Left renal cortex interstitium (tissue), 4 donors: ENCODE measurements around the gene ARMC12. TPM values are rescaled to one million over a fixed set of nuclear protein-coding genes. Genes with fewer than 3 reads are reported as not detected.
"Not testable (repeated sequence)": the region's sequence is repeated elsewhere in the genome, so short reads cannot be mapped to it uniquely, and the experiment has no call there.

ENCODE experiments used
- DNase-seq, 4 donors: peaks; one replicate each; pipeline ENCODE4 v3.0.0-alpha.2; 2013; ENCODE audit warnings: low read depth in 4 of 4, low spot score in 2 of 4, missing footprints in 1 of 4
- polyA plus RNA-seq, 4 donors: library from polyadenylated mRNA; unstranded; fragments of 120-200 nt; gene quantifications; one replicate each; pipeline ENCODE4 v1.2.1, GENCODE V29; 2013; ENCODE audit not compliant: insufficient read length in 4 of 4

The ARMC12 gene
- polyA plus RNA-seq, 4 donors, result 0.56 to 1.7 (median 1.1) TPM

DNA sequence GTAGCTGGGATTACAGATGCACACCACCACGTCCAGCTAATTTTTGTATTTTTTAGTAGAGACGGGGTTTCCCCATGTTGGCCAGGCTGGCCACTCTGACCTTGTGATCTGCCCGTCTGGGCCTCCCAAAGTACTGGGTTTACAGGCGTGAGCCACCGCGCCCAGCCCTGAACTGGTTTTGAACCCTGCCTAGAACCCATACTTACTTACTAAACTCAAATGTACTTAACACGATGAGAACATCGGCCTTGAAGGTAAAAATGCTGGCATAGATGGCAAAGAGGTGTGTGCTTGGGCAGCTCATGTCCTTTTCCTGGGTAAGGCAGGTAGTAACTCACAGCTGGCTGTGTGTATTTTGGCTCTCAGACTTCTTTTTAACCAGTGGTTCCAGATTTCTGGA, 3.2 kb upstream of the ARMC12 start:
- no peak for DNase-seq

DNA sequence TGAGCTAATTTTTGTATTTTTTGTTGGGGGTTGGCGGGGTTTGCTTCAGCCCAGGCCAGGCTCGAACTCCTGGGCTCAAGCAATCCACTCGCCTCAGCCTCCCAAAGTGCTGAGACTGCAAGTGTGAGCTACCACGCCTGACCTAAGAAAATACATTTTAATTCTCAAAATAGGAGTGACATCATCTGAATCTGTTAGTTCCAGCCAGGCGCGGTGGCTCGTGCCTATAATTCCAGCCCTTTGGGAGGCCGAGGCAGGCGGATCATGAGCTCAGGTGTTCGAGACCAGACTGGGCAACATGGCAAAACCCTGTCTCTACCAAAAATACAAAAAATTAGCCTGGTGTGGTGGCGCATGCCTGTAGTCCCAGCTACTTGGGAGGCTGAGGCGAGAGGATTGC, 2.5 kb upstream of the ARMC12 start:
- not testable (repeated sequence) for DNase-seq

DNA sequence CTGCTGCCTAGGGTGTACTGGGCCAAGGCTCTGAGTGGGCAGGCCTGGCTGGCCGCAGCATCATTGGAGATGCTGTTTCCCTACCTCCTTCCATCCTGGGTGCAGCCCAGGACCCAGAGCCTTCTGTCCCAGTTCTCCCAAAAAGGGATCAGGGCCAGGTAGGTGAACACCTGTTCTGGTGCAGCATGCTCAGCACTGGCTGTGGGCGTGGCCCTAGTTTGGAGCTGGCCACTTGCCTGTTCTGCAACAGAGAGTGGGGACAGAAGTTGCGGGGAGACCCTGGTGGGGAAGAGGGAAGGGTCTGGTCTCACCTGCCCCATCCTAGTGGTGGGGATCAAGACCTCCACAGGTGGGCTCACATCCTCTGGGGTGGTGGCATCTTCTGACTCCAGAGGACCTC, 1.4 kb upstream of the ARMC12 start:
- DNase-seq, result no peak

DNA sequence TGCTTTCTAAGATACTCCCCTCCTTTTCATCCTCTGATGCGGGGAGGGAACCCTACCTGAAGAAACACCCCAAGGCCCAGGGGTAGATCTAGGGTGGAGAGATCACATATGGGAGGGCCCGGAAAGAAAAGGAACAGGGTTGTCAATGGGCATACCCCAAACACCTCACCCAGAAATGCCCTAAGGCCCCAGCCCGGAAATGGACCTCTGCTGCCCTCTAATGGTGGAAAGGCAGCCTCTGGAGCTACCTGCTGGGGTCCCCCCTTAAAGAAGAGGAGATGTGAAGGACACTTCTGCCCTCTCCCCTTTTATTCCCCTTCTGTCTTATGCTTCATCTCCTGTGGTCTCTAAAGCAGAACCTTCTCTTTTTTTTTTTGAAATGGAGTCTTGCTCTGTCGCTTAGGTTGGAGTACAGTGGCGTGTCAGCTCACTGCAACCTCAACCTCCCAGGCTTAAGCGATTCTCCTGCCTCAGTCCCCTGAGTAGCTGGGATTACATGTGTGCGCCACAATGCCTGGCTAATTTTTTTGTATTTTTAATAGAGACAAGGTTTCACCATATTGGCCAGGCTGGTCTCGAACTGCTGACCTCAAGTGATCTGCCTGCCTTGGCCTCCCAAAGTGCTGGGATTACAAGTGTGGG, 458 bp upstream of the ARMC12 start:
- DNase-seq, result peak in 1 of 4 donors; percentile 72

DNA sequence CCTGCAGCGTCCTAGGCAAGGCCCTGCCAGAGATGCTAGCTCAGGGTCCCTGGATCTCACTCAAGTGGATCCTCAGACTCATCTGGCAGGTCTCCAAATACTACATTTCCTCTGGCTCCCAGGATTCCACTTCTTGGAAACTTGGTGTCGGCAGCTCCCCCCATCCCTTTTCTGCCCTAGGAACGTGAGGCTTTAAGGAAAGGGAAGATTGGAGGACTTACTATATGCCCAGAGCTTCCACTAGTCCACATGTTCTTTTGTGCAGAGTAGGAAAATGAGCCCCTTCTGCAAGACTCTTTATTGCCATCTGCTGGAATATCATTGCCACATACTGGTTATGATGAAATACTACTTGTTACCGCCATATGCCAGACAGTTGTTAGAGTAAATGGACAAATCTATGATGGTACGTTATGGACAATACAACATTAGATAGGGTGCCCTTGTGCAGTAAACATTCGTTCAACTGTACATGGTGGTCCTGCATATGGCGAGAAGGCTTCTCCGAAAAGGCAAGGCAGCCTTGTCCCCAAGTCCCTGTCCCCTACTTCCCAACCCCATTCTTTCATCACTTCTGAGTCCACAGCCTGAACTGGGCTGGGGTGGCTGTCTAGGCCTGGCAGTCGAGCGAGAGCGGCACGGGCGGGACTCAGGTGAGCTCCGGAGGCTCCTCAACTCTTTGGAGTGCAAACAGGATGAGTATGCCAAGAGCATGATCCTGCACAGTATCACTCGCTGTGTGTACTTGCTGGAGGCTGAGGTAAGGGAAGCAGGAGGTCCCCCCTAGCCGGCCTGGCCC, 780 bp downstream of the ARMC12 start:
- peak in 1 of 4 donors; percentile 69 for DNase-seq

DNA sequence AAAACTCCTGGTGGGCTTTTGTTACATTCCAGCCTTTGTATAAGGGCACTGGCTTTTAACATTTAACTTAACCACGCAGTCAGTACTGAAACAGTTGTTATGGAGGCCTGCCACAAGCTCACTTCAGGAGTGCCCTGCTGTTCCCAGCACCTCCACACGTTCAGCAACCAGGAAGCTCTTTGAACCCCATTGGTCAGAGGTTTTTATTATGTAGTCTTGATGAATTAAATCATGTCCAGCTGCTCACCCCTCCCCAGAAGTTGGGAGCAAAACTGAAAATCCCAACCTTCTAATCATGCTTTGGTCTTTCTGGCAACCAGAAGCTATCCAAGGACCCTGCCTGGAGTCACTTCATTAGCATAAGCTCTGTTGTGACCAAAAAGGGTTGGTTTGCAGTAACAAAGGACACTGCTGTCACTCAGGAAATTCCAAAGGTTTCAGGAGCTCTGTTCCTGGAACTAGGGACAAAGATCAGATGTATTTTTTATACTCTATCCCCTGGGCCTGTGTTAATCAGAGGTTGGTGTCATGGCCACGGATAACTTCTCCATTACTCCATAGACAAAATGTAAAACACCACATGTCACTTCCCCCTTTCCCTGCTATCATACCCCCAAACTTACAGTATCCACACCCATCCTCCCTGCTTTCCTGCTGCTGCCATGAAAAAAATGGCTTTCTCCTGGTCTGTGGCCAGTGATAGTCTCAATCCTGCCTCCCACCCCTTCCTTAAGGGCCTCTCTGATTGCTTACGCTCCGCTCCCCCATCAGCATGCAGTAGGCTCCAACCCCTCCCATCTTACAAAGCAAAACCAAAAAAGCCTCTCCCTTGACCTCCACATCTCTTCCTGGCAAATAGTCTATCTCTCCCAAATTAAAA, 3.1 kb downstream of the ARMC12 start:
- DNase-seq, result no peak

DNA sequence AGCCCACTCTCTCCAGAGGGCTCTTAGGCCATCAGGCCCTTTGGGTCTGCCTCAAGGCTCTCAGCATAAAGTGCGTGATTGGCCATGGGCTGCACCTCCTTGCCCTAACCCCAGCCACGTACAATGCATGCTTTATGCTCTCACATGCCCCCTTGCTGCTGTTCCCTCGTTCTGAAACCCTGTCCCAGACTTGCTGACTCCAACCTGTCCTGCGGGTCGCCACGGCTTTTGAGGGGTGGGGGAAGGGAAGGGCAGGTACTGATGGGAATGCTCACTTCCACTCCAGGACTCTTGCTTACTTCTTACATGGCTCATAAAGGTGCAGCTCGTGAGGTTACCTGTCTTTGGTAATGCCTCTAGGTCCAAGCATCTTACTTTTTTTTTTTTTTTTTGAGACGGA, 6.0 kb downstream of the ARMC12 start:
- no peak for DNase-seq

DNA sequence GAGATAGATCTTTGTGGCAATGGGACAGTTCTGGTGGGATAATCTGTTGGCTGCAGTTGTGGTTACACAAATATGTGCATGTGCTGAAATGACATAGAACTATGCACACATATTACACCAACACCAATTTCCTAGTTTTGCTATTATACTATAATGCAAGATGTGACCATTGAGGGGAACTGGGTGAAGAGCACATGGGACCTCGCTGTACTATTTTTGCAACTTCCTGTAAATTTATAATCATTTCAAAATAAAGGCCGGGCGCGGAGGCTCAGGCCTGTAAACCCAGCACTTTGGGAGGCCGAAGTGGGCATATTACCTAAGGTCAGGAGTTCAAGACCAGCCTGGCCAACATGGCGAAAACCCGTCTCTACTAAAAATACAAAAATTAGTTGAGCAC, 8.7 kb downstream of the ARMC12 start:
- no peak for DNase-seq

DNA sequence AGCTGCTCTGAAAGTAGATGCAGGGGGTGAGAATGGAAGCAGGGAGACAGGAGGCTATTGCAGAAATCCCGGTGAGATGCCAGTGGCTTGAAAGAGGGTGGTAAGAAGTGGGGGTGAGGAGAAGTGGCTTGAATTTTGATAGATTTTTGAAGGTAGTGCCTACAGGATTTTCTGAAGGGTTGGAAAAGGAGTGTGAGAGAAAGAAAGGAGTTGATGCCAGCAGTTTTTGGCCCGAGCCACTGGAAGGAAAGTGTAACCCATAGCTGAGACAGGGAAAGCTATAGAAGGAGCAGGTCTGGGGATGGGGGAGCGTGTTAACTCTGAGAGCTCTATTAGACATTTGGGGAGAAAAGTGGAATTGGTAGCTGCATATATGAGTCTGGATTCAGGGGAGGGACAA, 9.7 kb downstream of the ARMC12 start:
- no peak for DNase-seq

DNA sequence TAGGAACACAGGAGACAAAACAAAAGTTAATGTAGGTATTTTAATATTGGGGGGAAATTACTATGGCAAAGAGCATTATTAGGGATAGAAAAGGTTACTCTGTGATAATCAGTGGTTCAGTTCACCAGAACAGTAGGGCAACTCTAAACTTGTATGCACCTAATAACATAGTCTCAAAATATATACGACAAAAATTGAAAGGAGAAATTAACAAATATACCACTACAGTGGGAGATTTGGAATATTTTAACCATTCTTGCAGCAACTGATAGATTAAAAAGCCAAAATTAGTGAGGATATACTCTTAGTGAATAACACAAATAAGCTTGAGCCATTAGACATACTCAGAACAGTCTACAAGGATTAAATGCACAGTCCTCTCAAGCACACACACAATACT, 11.0 kb downstream of the ARMC12 start:
- no peak for DNase-seq

DNA sequence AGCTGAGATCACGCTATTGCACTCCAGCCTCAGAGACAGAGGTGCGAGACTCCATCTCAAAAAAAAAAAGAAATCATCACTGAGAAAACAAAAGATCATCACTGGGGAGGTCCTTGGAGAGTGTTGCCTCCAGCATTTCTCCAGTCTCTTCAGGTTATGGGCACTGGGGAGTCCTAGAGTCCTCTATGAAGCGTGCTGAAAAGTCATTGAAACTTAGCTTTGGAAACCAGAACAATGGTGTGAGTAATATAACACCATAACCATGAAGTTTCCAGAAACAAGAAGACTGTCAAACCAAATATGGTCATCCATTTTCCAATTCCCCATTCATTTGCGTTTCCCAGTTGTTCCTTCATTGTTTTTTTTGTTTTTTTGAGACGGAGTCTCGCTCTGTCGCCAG, 13.7 kb downstream of the ARMC12 start:
- no peak for DNase-seq

DNA sequence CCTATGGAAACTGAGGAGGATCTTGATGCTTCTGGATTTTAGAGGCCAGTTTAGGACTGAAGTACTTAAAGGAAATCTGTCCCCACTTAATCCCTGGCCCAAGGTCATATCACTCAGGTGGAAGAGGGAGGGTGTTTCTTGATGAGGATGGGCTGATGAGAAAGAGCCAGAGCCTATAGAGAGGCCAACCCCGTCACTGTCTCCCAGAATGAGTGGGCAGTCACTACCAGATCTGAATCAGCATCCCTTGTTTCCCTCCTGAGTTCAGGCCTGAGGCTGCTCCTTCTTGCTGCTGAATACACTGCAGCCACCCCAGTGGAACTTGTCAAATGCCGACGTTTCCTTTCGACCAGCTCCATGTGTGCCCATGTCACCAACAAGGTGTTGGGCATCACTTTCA, 14.8 kb downstream of the ARMC12 start:
- no peak for DNase-seq

DNA sequence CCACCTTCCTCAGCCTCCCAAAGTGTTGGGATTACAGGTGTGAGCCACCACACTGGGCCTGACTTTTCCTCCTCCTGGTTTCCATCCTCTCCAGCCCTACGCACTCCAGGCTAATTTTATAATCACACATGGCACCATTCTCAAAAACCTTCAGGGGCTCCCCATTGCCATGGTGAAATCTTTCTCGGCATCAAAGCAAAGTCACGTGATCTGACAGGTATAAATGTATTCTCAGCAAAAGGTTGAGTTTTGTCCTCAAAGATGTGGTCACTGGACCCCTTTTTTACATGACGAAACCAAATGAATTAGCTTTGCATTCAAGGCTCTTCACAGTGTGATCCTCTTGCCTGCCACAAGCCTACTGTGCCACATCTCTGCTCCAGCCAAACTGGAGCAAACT, 15.5 kb downstream of the ARMC12 start:
- no peak for DNase-seq

DNA sequence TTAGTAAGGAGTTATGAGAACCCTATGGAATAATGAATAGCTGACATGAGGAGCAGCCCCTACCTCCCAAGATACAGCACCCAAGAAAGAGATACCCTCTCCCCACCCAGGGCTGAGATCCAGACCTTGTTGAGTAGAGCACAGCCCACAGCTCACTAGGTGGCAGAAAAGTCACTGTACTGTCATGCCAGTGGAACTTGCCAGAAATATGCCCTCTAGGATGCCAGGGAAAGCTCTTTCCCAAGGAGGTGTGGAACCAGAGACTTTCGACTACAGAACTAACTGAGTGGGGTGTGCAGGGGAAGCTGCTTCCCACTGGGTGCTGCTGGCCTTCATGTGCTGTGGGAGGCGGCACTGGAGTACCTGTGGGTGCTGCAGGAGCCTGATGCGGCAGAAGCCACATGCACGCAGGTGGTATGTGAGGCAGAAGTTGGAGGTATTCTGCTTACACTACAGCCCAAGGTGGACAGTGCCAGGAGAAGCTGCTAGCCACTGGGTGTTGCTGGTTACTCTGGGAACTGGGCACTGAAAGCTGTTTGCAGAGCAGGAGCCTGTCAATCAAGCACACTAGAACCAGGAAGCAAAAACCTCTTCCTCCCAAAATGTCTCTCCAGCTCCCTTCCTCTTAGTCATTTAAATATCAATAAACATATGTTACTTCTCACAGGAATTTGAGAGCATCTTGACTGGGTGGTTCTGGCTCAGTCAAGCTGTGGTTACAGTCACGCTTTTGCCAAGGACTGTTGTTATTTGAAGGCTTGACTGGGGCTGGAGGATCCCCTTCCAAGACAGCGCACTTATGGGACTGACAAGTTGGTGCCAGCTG, 17.8 kb downstream of the ARMC12 start:
- no peak for DNase-seq

DNA sequence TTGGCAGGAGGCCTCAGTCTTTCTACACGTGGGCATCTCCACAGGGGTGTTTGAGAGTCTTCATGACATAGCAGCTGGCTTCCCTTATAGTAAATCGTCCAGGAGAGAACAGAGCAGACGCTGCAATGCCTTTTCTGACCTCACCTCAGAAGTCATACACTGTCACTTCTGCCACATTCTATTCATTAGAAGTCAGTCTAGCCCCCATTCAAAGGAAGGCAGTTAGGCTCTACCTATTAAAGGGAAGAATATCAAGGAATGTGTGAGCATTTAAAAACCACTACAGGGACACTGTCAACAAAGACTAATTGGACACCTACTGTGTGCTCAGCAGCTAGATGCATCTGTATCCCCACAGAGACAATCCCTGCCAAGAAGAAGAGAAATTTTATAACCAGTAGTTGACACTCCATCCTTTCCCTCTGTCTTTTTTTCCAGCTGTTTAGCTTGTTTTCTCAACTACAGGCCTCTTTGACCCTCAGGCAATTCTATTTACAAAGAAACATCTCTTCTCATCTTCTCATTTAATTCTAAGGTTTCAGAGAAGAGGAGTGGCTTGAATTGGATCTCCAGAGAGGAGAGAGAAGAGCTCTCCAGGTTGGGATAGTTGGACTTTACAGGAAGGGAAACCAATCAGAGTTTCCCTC, 18.6 kb downstream of the ARMC12 start:
- DNase-seq, result no peak

DNA sequence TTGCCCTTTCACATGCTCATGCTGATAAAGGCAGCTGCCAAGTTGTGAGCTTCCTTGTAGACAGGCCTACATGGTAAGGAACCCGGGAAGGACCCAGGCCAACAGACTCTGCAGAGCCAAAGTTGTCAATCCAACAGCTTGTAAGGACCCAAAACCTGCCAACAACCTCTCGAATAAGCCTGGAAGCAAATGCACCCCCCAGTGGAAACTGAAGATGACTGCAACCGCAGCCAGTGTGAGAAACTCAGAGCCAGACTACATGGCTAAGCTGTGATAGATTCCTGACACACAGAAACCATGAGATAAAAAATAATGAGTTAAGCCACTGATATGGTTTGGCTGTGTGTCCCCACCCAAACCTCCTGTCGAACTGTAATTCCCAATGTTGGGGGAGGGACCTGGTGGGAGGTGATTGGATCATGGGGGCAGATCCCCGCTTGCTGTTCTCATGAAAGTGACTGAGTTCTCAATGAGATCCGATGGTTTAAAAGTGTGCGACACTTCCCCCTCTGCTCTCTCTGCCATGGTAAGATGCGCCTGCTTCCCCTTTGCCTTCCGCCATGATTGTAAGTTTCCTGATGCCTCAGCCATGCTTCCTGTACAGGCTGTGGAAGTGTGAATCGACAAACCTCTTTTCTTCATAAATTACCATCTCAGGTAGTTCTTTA, 20.8 kb downstream of the ARMC12 start:
- no peak for DNase-seq

DNA sequence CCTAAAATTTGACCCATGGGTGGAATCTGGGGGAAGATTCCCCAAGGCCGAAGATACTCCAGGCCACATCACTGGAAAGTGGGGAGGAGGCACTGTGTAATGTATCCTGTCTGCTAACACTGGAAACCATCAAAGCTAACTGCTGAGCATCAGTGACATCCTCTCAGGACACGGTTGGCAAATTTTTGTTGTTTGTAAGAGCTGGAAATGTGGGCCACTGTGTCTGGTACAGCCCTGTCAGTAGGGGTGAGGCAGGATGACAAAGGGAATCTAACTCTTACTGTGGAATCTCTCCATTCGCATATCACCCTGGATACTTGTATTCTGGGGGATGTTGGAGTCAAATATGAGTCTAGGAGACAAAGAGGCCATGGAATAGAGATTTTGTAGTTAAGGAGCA, 22.6 kb downstream of the ARMC12 start:
- DNase-seq, result no peak

DNA sequence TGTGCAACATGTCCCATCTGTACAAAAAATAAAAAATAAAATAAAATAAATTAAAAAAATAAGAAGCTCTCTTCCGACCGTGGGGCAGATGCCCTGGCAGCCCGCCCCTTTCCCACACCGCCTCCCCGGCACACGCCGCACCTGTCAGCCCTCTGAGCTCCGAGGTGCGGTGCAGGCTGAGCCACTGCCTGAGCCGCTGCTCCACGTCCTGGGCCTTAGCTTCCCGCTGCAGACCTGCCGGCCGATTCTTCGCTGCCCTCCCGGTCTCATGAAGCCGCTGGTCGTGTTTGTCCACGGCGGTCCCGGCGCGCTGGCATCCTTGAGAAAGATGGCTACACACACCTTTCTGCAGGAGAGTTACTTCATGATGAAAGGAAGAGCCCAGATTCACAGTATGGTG, 28.9 kb downstream of the ARMC12 start:
- no peak for DNase-seq

DNA sequence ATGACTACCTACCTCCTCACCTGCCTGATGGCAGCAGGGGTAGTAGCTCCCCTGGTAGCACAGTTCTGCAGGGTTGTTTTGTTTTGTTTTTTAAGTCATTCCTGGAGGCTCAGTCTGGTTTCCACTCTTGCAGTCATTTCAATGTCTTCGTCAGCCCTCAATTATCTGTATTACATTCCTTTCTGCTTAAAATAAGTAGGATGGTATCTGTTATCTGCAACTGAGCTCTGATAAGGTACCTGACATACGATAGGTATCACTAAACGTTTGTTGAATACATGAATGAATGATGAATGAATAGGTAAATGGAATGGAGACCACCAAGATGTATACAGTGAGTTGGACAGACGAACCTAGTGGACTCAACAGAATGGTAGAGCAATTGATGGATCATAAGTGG, 32.4 kb downstream of the ARMC12 start:
- DNase-seq, result no peak

DNA sequence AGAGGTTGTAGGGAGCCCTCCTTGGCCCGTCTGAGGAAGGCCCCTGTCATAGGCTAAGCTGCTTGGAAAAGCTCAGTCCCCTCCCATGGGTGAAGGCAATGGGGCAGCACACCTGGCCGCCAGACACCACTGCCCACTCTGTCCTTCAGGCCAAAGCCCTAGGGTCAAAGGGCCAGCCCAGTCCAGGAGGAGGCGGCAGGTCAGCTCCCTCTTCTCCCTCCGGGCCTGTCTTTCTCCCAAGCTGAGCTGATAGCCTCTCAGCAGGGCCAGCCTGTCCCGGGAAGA, 34.5 kb downstream of the ARMC12 start:
- DNase-seq, result no peak
